HCEC 1CT (cell line): ENCODE data around the gene TRIM62.
"Not testable (repeated sequence)": the region's sequence is repeated elsewhere in the genome, so short reads cannot be mapped to it uniquely, and the experiment has no call there.

Experiments
- DNase-seq: peaks from one replicate; pipeline ENCODE4 v3.0.0-alpha.2; 2017

The TRIM62 gene

GRCh38 chr1:33157131-33157530 is 24.7 kb downstream of the TRIM62 start:
- no peak for DNase-seq

DNA sequence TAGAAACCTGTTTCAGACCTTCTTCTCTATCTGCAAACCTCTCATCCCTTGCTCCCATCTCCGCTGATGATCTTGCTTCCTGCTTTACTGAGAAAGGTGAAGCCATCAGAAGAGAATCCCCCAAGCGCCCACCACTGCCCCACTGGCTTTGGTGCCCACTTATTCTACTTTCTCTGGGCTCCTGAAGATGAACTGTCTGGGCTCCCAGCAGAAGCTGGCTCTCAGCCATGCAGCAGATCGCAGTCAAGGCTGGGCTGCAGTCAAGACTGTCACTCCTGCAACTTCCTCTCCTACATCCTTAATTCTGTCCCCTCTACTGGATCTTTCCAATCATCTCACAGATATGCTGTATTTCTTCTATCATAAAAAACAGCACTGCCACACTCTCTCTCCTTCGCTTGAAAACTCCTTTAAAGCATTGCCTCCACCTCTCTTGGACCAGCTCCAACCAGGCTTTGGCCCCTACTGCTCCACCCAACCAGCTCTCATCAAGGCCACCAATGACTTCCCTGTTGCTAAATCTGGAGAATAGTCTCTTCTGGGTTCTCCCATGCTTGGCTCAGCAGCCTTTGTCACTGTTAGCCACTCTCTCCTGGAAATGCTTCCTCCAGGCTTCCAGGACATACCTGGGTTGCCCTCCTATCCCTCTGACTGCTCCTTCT is 25.8 kb downstream of the TRIM62 start:
- DNase-seq, result no peak

- no peak for DNase-seq
These were observed 28.2 kb downstream of the TRIM62 start for GRCh38 chr1:33153650-33154049.

DNA sequence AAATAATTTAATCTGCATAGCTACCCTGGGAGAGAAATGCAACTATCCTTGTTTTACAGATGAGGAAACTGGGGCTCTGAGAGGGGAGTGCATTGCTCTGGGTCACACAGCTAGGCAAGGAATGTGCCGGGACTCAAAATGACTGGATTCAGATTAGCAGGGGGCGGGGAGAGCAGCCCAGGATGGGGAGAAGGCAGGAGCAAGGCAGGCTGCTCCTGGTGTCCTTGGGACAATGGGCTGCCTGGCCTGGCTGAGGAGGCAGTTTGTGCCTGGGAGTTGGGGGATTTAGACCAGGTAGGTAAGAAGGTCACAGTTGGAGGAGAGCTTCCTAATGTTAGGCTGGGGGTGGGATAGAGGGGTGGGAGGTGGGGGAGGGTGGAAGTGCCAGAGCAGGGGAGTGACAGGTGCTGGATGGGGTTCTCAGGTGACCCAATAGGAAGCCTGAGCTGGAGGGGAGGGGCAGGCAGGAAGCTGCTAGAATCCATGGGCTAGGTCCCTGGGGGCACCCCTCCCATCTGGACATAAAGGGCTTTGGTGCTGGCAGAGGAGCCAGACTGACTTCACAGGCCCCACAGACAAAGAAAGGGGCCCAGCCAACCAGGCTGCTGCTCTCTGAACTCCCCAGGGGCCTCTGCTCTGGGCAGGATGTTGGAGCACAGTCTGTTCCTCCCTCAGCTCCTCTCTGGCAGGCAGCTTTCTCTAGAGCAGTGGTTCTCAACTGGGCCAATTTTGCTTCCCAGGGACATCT is 29.0 kb downstream of the TRIM62 start:
- no peak for DNase-seq

DNA sequence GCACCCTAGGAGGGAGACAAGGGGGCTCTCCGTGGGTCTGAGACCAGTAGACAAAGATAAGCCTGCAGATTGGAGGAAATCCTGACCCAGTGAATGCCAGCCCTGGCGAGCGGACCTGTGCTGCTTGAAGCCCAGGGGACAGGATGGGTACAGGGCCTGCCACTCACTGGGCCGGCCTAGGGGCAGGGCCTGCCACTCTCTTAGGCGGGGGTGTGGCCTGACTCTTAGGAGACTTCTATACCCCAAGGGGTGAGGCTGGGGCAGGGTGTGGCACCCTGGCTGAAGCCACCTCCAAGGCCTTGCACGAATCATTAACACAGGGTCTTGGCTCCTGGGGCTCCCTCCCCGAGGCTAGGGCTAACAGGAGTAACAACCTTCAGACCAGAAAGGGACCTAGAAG is 30.7 kb downstream of the TRIM62 start:
- no peak for DNase-seq

DNA sequence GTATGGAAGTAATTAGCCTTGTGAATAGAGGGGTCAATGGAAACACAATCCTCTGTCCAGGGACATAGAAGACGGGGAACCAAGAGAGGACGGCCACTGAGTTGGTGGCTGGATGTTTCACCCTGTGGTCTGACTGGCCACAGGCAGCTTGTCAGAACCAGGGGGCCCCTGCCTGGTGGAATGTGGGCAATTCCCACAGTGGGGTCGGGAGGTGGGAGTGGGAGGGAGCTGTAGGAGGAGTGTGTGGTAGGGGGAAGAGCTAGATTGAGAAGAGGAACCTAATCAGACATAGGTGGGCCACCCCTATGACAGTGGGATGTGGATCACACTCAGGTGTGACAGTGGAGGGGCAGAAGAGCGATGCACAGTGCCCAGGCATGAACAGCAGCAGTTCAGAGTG is 31.3 kb downstream of the TRIM62 start:
- no peak for DNase-seq

DNA sequence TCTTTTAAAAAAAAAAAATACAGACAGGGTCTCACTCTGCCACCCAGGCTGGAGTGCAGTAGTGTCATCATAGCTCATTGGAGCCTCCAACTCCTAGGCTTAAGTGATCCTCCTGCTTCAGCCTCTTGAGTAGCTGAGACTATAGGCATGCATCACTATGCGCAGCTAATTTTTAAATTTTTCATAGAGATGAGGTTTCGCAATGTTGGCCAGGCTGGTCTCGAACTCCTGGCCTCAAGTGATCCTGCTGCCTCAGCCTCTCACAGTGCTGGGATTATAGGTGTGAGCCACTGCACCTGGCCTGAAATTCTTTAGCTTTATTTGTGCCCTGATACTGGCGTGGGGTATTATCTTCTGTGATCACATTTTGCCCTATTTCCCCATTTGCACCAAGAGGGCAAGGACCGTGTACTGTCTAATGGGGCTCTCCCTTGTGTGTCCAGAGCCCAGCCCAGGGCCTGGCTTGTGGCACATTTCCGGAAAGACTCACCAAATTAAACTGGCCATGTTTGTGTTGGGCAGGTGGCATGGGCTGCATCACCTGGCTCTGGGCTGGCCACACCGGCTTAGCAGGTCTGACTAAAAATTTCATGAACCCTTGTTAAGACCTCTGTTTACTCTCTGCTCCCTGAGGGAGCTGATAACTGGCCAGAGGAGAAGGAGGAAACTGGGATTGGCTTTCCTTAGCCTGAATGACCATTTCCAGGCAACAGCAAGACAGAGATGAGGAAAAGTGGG is 32.2 kb downstream of the TRIM62 start:
- DNase-seq, result no peak

DNA sequence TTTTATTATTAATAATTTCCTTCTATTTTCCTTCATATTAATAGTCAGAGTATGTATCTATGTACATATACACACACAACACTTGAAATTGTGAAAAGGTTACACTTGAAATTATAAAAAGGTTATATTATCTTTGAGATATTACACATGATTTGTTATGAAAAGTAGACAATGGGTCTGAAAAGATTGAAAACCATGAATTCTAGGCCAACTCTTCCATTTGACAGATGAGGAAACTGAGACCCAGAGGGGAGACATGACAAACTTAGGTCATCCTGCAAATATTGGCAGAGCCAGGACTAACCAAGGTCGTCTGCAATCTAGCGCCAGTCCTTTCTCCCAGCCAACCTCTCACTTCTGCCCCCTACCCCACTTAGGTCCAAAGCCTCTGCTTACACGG is 33.2 kb downstream of the TRIM62 start:
- DNase-seq, result no peak

DNA sequence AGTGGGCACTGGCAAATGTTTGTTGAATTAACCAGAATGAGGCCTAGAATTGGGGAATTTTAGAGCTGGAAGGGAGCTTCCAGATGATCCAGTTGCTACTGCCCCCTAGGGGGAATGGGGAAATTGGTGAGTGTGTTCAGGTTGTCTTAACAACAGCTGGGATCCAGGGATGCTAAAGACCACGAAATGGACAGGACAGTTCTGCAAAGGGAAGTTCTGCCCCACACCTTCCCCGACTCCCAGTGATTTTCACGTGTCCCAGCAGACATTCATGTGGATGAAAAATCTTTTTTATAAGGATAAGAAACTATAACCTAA is 33.9 kb downstream of the TRIM62 start:
- peak; percentile 13 for DNase-seq

GRCh38 chr1:33147275-33147996 is 34.4 kb downstream of the TRIM62 start:
- DNase-seq, result no peak

DNA sequence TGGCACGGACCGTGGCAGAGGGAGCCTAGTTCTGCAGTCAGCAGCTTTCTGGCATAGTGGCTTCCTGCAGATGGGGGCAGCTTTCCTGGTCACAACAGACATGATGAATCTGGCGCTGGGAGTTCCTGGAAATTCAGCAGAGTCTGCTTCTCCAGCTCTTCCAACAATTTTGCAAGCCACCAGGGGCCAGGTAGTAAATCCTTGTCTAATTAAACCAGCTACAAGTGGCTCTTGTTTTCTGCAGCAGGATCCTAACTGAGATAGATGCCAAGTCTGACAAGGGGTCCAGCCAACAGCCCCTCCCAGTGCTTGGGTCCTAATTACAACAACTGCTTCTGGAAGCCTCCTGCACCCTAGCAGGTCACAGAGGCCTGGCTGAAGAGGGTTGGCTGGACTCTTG is 35.8 kb downstream of the TRIM62 start:
- DNase-seq, result no peak

- peak; percentile 81 for DNase-seq
These were observed 38.1 kb downstream of the TRIM62 start for GRCh38 chr1:33143698-33144097.

- peak; percentile 5 for DNase-seq
These were observed 38.7 kb downstream of the TRIM62 start for GRCh38 chr1:33143176-33143575.

GRCh38 chr1:33142483-33143064 is 39.3 kb downstream of the TRIM62 start:
- no peak for DNase-seq

GRCh38 chr1:33141781-33142180 is 40.1 kb downstream of the TRIM62 start:
- DNase-seq, result no peak

GRCh38 chr1:33141216-33141615 is 40.6 kb downstream of the TRIM62 start:
- no peak for DNase-seq

DNA sequence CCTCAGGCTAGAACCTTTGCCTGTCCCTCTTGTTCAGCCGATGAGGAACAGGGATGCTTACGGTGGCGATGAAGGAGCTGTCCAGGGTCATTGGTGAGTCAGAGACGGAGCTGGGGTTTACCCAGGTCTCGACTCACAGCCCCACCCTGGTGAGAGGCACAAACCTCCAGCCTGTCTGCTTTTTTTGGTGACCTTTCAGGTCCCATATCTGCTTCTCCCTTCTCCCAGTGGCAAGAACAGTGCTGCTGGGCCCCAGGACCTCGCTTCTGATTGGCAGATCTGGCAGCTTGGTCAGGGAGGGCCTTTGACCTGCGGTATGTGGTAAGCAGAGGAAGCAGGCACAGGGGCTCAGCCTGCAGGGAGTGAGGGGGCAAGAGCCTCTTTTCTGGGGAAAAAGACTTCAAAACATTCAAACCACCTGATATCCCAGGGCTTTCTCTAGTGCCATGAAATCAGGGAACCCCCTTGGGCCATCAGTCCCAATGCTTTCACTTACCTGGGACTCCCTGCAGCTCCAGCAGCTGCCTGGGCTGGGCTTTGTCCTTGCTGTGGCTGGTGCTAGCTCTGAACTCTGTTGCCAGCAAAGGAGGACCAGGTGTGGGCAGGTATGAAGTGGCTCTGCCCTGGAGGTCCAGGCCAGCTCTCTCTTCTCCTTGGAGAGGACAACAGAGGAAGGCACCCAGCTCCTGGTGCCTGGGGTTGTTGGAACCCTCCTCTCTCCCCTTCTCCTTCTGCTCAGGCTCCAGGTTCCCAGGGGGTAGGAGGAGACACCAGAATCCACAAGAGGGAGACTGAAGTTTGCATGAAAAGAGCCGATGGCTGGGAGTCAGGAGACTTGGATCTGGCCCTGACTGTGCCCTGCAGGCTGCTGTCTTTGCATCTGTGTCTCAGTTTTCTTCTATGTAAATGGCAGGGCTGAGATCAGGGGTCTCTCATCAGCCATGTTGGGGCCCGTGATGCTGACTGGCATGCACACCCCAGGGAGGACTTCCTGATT is 41.4 kb downstream of the TRIM62 start:
- DNase-seq, result no peak

DNA sequence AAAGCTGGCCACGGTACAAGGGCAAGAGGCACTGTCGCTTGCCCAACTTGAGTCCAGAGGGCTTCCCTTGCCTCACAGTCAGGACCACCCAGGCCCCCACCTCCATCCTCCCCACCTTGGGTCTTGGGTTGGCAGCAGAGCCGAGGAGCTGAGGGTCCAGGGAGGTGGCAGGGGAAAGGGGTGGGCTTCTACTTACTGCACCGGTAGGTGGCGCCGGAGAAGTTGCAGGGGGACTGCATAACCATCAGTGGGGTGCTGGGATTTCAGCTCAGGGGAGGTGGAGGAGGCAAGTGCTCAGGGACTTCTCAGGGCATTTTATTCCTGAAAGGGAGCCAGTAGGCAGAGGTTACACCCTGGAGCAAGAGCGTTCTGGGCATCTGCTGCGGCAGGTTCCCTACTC is 44.0 kb downstream of the TRIM62 start:
- no peak for DNase-seq

DNA sequence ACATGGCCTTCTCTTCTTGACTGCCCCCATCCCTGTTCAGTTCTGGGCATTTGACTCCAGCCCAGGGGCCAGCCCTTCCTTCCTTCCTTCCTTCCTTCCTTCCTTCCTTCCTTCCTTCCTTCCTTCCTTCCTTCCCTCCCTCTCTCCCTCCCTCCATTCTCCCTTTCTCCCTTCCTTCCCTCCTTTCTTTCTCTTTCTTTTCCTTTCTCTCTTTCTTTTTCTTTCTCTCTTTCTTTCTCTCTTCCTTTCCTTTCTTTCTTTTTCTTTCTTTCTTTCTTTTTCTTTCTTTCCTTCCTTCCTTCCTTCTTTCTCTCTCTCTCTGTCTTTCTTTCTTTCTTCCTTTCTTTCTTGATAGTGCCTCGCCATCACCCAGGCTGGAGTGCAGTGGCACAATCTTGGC is 45.8 kb downstream of the TRIM62 start:
- not testable (repeated sequence) for DNase-seq

GRCh38 chr1:33133478-33134105 is 48.3 kb downstream of the TRIM62 start:
- no peak for DNase-seq

DNA sequence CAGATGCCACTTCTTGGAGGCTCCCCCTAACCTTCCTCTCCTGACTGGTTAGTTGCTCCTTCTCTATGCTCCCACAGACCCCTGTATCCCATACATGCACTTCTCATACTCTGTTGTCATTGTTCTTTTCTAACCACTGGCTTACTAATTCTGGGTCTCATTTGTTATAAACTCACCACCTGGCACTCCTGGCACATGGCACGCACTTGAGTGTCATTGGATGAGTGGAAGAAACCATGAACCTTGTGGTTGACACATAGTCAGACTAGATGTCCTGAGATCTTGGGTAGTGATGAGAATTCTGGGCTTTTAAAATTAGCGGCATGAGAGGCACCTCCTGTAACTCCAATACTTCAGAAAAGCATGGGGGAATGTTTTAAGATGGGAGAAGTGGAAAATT is 49.3 kb downstream of the TRIM62 start:
- no peak for DNase-seq
